Iris pigment epithelial cell (primary cell): ENCODE results near the gene CELSR2.
"Not testable (repeated sequence)": the region's sequence is repeated elsewhere in the genome, so short reads cannot be mapped to it uniquely, and the experiment has no call there.

Experiments used
- DNase-seq: peaks from one replicate; pipeline ENCODE4 v3.0.0-alpha.2; 2011; ENCODE audit warnings: low read depth

Gene CELSR2

GRCh38 chr1:109301874-109302273 lies 52.5 kb downstream of the CELSR2 start:
- no peak for DNase-seq

GRCh38 chr1:109304226-109304920 lies 55.0 kb downstream of the CELSR2 start:
- no peak for DNase-seq

- not testable (repeated sequence) for DNase-seq
Observed at GRCh38 chr1:109305991-109306390, 56.7 kb downstream of the CELSR2 start.

- no peak for DNase-seq
Observed at GRCh38 chr1:109306832-109307273, 57.5 kb downstream of the CELSR2 start, which contains the start of gene MYBPHL. Gene MYBPHL, minus strand, starts transcription at chr1:109307011. Its CDS starts 20 bp downstream, at chr1:109306991.

GRCh38 chr1:109307274-109308021 lies 58.1 kb downstream of the CELSR2 start:
- no peak for DNase-seq

- no peak for DNase-seq
Observed at GRCh38 chr1:109309347-109309746, 60.0 kb downstream of the CELSR2 start.

- DNase-seq: no peak
Observed at GRCh38 chr1:109312246-109312645, 62.9 kb downstream of the CELSR2 start.

- peak; percentile 27 for DNase-seq
Observed at GRCh38 chr1:109312978-109313775, 63.8 kb downstream of the CELSR2 start.

- DNase-seq: peak; percentile 46
Observed at GRCh38 chr1:109314795-109315194, 65.5 kb downstream of the CELSR2 start.

GRCh38 chr1:109315288-109315687 lies 65.9 kb downstream of the CELSR2 start:
- DNase-seq: no peak

GRCh38 chr1:109316506-109316905 lies 67.2 kb downstream of the CELSR2 start:
- DNase-seq: no peak

- DNase-seq: no peak
Observed at GRCh38 chr1:109319114-109319513, 69.8 kb downstream of the CELSR2 start.

- no peak for DNase-seq
Observed at GRCh38 chr1:109322974-109323373, 73.6 kb downstream of the CELSR2 start.
